ENCODE measurements around the gene NOXO1. TPM values are rescaled to one million over a fixed set of nuclear protein-coding genes. Genes with fewer than 3 reads are reported as not detected.

Gene NOXO1
- total RNA-seq, 1 donor from 2014 or later: 1.2 TPM

GRCh38 chr16:1982013-1982433 lies 754 bp upstream of the NOXO1 start:
- TF ChIP-seq POLR2A (IDR thresholded peaks at IDR 0.05) (no peak), POLR2AphosphoS5 (IDR thresholded peaks at IDR 0.05; ENCODE audit: insufficient read depth in 1 of 2, low read depth in 1 of 2) (no peak), CTCF (IDR thresholded peaks at IDR 0.05) (no peak)
- DNase-seq (ENCODE audit: extremely low spot score in 2 of 2): no peak
- no peak overlapping the region for H3K4me3 ChIP-seq
- no peaks in the 10 kb centered on the region for H3K9me3 ChIP-seq
- H3K36me3 ChIP-seq: peaks cover 0 to 27% of the 10 kb centered on the region in 2 donors
- peaks cover 30% of the 10 kb centered on the region for H3K4me1 ChIP-seq
- no peak overlapping the region for H3K27ac ChIP-seq
- intact Hi-C loops (cut with DNase I): no loop called here
- no peaks in the 10 kb centered on the region for H3K27me3 ChIP-seq

DNA sequence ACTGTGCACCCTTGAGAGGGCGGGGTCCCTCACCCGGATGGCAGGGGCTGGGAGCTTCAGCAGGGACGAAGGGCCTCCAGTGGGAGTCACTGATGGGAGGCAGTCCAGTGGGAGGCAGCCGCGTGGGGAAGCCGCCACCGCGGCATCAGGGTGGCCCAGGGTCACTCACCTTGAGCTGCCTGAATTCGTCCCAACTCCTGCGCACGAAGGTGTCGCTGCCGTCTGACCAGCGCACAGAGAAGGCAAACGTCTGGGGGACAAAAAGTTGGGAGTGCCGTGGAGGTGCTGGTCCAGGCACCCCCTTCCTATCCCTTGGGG lies 540 bp downstream of the NOXO1 start:
- intact Hi-C loops (cut with DNase I): no loop called here
- Histone ChIP-seq H3K27me3 (no peaks in the 10 kb centered on the region), H3K4me3 (no peak overlapping the region), H3K27ac (no peak overlapping the region), H3K4me1 (peaks cover 30% of the 10 kb centered on the region), H3K9me3 (no peaks in the 10 kb centered on the region), H3K36me3 (peaks cover 0 to 28% of the 10 kb centered on the region in 2 donors)
- TF ChIP-seq POLR2A (IDR thresholded peaks at IDR 0.05) (no peak), POLR2AphosphoS5 (IDR thresholded peaks at IDR 0.05; ENCODE audit: insufficient read depth in 1 of 2, low read depth in 1 of 2) (no peak), CTCF (IDR thresholded peaks at IDR 0.05) (no peak)
- DNase-seq (ENCODE audit: extremely low spot score in 2 of 2): no peak

DNA sequence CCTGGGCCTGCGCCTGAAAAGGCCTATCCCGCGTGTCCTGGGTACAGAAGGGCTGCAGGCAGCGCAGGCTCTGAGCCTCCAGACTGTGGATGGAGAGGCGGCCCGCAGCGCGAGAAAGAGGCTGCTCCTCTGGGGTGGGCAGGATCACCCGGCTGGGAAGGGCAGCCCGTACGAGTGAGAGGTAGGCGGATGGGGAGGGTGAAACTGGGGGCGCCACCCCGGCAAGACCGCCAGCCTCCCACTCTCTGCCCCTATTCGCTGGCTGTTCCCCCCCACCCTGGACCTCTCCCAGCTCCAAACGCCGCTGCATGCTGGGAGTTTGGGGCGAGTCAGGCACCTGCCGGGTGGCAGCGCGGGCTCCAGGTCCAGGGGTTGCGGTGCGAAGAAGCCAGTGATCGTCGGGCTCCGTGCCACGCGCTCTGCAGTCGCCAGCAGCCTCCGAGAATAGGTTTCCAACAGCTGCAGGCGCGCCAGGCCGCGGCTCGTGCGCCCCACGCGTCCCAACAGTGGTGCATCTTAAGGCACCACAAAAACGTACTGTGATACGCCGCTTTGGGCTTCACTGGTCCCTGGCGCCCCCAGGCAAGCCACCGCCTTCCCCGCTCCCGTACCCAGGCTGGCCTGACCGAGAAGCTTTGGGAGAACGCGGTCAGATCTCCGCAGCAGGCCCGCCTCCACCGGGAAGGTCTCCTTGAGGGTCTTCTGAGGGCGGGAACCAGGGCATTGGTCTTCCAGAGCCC lies 1.1 kb downstream of the NOXO1 start:
- no peak overlapping the region for H3K27ac ChIP-seq
- H3K36me3 ChIP-seq: peaks cover 0 to 32% of the 10 kb centered on the region in 2 donors
- peaks cover 27% of the 10 kb centered on the region for H3K4me1 ChIP-seq
- DNase-seq (ENCODE audit: extremely low spot score in 2 of 2): no peak
- no peak for TF ChIP-seq POLR2AphosphoS5 (IDR thresholded peaks at IDR 0.05; ENCODE audit: insufficient read depth in 1 of 2, low read depth in 1 of 2)
- TF ChIP-seq CTCF (IDR thresholded peaks at IDR 0.05): no peak
- TF ChIP-seq POLR2A (IDR thresholded peaks at IDR 0.05): no peak
- intact Hi-C loops (cut with DNase I): no loop called here
- H3K27me3 ChIP-seq: no peaks in the 10 kb centered on the region
- H3K9me3 ChIP-seq: no peaks in the 10 kb centered on the region
- peak overlapping the region in 1 of 2 donors; percentile 26 for H3K4me3 ChIP-seq

DNA sequence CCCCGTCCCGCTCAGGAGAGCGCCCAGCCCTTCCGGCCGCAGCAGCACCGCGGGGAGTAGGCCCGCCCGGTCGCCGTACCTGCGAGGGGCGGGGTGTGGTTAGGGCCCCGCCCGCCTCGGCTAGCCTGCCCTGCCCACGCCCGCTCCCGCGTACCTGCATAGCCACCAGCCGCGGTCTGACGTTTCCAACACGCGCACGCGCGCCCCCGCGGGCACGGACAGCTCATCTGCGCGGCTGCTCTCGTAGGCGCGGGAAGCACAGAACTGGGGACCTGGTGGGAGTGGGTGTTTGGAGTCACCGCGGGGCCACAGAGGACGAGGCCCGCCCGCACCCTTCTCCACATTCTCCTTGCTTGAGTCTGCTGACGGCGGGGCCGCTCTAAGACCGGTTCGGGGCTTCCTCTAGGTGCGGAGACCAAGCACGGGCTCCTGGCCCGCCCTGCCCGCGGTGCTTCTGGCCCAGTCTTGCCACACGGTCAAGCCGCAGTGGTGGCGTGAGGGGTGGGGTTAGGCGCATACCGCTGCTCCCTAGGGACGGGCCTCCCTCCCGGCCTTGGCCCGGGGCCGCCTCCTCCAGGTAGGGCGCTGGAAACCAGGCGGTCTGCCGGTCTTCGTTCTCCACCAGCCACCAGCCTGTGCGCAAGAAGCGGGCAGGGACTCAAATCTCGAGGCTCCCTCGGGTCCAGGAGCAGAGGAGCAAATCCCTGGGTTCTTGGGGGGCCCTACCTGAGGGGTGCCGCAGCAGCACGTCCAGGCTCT lies 1.8 kb downstream of the NOXO1 start:
- DNase-seq (ENCODE audit: extremely low spot score in 2 of 2): no peak
- Histone ChIP-seq H3K27ac (peak overlapping the region; percentile 49), H3K27me3 (no peaks in the 10 kb centered on the region), H3K36me3 (peaks cover 0 to 39% of the 10 kb centered on the region in 2 donors), H3K4me3 (peak overlapping the region in 1 of 2 donors; percentile 32), H3K4me1 (peaks cover 20% of the 10 kb centered on the region), H3K9me3 (no peaks in the 10 kb centered on the region)
- TF ChIP-seq POLR2AphosphoS5 (IDR thresholded peaks at IDR 0.05; ENCODE audit: insufficient read depth in 1 of 2, low read depth in 1 of 2) (peak in 1 of 2 donors; percentile 41), CTCF (IDR thresholded peaks at IDR 0.05) (no peak)
- intact Hi-C loops (cut with DNase I): no loop called here
